K562 (cell line): ENCODE results near the gene SGTB. TPM values are rescaled to one million over a fixed set of nuclear protein-coding genes. Genes with fewer than 3 reads are reported as not detected.

Experiments
- CXXC5 ChIP-seq: fragments of 250-450 bp; sonication (Bioruptor Pico); IDR thresholded peaks from 2 replicates; pipeline ENCODE4 v1.8.0; 2022; ENCODE audit warnings: inconsistent platforms, mild to moderate bottlenecking, moderate library complexity
- DDX20 ChIP-seq: fragments of 450-650 bp; IDR thresholded peaks from 2 replicates; pipeline ENCODE4 v1.6.1; 2016; ENCODE audit warnings: missing genetic modification characterization, low read depth, mild to moderate bottlenecking, missing compliant biosample characterization, moderate library complexity
- EP400 ChIP-seq: fragments of 450-650 bp; IDR thresholded peaks from 2 replicates; pipeline ENCODE4 v1.6.1; 2017; ENCODE audit warnings: antibody characterized with exemption, mild to moderate bottlenecking, moderate library complexity
- TRIM24 ChIP-seq, 2 experiments: fragments of 450-650 bp; IDR thresholded peaks; 2 replicates each; pipeline ENCODE4 v1.6.1; 2016
- ZKSCAN8 ChIP-seq: fragments of 200-800 bp; sonication (Bioruptor generic); IDR thresholded peaks from 2 replicates; pipeline ENCODE4 v1.6.1; 2016; ENCODE audit warnings: missing genetic modification characterization, missing compliant biosample characterization
- ZNF23 ChIP-seq: fragments of 250-450 bp; sonication (Bioruptor Pico); IDR thresholded peaks from 2 replicates; pipeline ENCODE4 v1.4.0; 2020; ENCODE audit warnings: mild to moderate bottlenecking
- ZNF253 ChIP-seq: fragments of 250-450 bp; sonication (Bioruptor Pico); conservative IDR thresholded peaks from 2 replicates; pipeline ENCODE4 v1.6.1; 2021; ENCODE audit warnings: mild to moderate bottlenecking
- ZNF347 ChIP-seq: fragments of 450-650 bp; formaldehyde crosslinking; IDR thresholded peaks from 2 replicates; pipeline ENCODE4 v1.4.0; 2020; ENCODE audit warnings: low read depth, mild to moderate bottlenecking, moderate library complexity
- polyA plus RNA-seq, 8 experiments: library from polyadenylated mRNA; depleted of rRNA in 4 of 8; stranded (reverse) in 5 of 8; unstranded in 3 of 8; fragments of >200 nt; fragmentation: Nextera tagmentation in 2 of 8; fragmentation: Illumina TruSeq in 1 of 8; extraction: Ambion mirVana in 2 of 8; extraction: Trizol in 1 of 8; gene quantifications; 2 replicates each; pipeline versions ENCODE4 v1.2.1 to v1.2.3, GENCODE V29; 2011 to 2014; ENCODE audit warnings: inconsistent platforms in 1 of 8, missing spikeins in 1 of 8
- total RNA-seq, 7 experiments: library from RNA; depleted of rRNA in 6 of 7; stranded (reverse); fragments of >200 nt in 6 of 7; fragmentation: Illumina TruSeq in 2 of 7; extraction: Trizol in 2 of 7; gene quantifications; 2 replicates each; pipeline versions ENCODE4 v1.2.1 to v1.2.3, GENCODE V29; 2011 to 2021; ENCODE audit warnings: low replicate concordance in 1 of 7
- TF ChIP-seq, protein P1 (sequence below): fragments of 250-450 bp; sonication (Bioruptor Pico); IDR thresholded peaks from 2 replicates; pipeline ENCODE4 v1.8.0; 2021; ENCODE audit warnings: mild to moderate bottlenecking, moderate library complexity
- TF ChIP-seq, protein P2 (sequence below): fragments of 450-650 bp; IDR thresholded peaks from 2 replicates; pipeline ENCODE4 v1.6.1; 2014; ENCODE audit warnings: low read depth, mild to moderate bottlenecking, moderate library complexity, borderline replicate concordance
- TF ChIP-seq, protein P3 (sequence below): fragments of 200-800 bp; sonication (Bioruptor generic); IDR thresholded peaks from 2 replicates; pipeline ENCODE4 v1.6.1; 2017; ENCODE audit warnings: missing genetic modification characterization, missing compliant biosample characterization
- TF ChIP-seq, protein P4 (sequence below): fragments of 250-450 bp; sonication (Bioruptor Pico); IDR thresholded peaks from 2 replicates; pipeline ENCODE4 v1.8.0; 2022; ENCODE audit warnings: inconsistent platforms, mild to moderate bottlenecking, moderate library complexity, borderline replicate concordance
- TF ChIP-seq, protein P5 (sequence below): fragments of 250-450 bp; sonication (Bioruptor Pico); IDR thresholded peaks from 2 replicates; pipeline ENCODE4 v1.9.0; 2021; ENCODE audit warnings: mild to moderate bottlenecking, inconsistent platforms
- TF ChIP-seq, protein P6 (sequence below): fragments of 450-650 bp; IDR thresholded peaks from 2 replicates; pipeline ENCODE4 v1.6.1; 2016; ENCODE audit warnings: borderline replicate concordance

Gene SGTB
- total and polyA plus RNA-seq, 9 of the 15 experiments (the other 6 are each of a cell fraction or from before 2014, with no cell fraction given), result 1.3 to 8.4 (median 4.8) TPM

DNA sequence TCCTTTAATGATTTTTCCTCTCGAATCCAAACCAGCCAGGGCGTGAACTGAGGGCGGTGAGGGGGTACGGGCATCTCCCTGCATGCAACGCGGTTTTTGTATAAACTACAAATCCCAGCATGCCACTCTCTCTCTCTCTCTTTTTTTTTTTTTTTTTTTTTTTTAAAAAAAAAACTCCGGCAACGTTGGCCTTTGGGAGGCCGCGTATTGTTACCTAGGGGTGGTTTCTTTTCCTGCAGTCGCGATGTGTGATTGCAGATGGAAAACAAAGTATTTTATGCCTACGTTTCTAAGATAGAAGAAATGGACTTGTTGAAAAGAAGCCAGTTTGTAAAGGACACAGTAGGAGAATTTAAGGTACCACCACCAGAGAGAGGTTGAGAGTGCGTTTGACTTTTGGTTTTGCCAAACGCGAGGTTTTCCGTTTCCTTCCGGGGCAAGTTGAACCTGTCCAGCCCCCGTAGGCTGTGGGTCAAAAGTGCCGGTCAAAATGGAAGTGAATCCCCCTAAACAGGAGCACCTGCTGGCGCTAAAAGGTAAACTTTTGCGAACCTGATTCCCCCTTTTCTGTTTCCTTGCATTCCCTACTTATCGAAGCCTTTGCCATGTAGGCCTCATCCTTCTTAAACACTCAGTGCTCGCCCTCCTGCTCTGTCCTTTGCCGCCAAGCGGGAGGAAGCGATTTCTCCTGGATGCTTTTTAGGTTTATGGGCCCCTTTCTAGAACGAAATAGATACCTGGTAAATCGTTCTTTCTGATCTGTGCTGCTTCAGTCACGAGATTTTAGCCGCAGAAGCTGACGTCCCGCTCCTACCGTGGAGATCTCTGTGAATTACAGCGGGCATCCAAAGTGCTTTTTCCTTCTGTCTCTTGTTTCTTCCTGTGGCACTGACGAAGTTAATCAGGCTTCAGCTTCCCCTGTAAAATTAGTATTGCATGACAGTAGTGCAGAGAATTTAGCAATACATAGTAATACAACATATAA, 97.0 kb downstream of the SGTB start, which contains the start of the genes SHLD3 and TRAPPC13 (continued):
- TF ChIP-seq ZNF23 (CRISPR knock-in tag), result no peak
- peak; percentile 61; the same call in 1 of the 2 replicates for TF ChIP-seq CXXC5 (CRISPR knock-in tag)
- TF ChIP-seq, protein P1, sequence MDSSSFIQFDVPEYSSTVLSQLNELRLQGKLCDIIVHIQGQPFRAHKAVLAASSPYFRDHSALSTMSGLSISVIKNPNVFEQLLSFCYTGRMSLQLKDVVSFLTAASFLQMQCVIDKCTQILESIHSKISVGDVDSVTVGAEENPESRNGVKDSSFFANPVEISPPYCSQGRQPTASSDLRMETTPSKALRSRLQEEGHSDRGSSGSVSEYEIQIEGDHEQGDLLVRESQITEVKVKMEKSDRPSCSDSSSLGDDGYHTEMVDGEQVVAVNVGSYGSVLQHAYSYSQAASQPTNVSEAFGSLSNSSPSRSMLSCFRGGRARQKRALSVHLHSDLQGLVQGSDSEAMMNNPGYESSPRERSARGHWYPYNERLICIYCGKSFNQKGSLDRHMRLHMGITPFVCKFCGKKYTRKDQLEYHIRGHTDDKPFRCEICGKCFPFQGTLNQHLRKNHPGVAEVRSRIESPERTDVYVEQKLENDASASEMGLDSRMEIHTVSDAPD, result no peak
- no peak for TF ChIP-seq TRIM24 (IDR thresholded peaks at IDR 0.05)
- TF ChIP-seq ZNF347 (CRISPR knock-in tag), result no peak
- TF ChIP-seq, protein P2, sequence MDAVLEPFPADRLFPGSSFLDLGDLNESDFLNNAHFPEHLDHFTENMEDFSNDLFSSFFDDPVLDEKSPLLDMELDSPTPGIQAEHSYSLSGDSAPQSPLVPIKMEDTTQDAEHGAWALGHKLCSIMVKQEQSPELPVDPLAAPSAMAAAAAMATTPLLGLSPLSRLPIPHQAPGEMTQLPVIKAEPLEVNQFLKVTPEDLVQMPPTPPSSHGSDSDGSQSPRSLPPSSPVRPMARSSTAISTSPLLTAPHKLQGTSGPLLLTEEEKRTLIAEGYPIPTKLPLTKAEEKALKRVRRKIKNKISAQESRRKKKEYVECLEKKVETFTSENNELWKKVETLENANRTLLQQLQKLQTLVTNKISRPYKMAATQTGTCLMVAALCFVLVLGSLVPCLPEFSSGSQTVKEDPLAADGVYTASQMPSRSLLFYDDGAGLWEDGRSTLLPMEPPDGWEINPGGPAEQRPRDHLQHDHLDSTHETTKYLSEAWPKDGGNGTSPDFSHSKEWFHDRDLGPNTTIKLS, result peak; percentile 59; the same call in 1 of the 2 replicates
- peak; percentile 67; the same call in 1 of the 2 replicates for TF ChIP-seq ZKSCAN8 (CRISPR knock-in tag)
- TF ChIP-seq, protein P3, sequence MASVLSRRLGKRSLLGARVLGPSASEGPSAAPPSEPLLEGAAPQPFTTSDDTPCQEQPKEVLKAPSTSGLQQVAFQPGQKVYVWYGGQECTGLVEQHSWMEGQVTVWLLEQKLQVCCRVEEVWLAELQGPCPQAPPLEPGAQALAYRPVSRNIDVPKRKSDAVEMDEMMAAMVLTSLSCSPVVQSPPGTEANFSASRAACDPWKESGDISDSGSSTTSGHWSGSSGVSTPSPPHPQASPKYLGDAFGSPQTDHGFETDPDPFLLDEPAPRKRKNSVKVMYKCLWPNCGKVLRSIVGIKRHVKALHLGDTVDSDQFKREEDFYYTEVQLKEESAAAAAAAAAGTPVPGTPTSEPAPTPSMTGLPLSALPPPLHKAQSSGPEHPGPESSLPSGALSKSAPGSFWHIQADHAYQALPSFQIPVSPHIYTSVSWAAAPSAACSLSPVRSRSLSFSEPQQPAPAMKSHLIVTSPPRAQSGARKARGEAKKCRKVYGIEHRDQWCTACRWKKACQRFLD (CRISPR knock-in tag), result peak; percentile 97
- TF ChIP-seq, protein P4, sequence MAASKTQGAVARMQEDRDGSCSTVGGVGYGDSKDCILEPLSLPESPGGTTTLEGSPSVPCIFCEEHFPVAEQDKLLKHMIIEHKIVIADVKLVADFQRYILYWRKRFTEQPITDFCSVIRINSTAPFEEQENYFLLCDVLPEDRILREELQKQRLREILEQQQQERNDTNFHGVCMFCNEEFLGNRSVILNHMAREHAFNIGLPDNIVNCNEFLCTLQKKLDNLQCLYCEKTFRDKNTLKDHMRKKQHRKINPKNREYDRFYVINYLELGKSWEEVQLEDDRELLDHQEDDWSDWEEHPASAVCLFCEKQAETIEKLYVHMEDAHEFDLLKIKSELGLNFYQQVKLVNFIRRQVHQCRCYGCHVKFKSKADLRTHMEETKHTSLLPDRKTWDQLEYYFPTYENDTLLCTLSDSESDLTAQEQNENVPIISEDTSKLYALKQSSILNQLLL (CRISPR knock-in tag), result no peak
- TF ChIP-seq DDX20 (tag), result 0 out of 2 replicates have a peak, but pooled peaks have one; percentile 44
- TF ChIP-seq, protein P5, sequence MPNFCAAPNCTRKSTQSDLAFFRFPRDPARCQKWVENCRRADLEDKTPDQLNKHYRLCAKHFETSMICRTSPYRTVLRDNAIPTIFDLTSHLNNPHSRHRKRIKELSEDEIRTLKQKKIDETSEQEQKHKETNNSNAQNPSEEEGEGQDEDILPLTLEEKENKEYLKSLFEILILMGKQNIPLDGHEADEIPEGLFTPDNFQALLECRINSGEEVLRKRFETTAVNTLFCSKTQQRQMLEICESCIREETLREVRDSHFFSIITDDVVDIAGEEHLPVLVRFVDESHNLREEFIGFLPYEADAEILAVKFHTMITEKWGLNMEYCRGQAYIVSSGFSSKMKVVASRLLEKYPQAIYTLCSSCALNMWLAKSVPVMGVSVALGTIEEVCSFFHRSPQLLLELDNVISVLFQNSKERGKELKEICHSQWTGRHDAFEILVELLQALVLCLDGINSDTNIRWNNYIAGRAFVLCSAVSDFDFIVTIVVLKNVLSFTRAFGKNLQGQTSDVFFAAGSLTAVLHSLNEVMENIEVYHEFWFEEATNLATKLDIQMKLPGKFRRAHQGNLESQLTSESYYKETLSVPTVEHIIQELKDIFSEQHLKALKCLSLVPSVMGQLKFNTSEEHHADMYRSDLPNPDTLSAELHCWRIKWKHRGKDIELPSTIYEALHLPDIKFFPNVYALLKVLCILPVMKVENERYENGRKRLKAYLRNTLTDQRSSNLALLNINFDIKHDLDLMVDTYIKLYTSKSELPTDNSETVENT (CRISPR knock-in tag), result 0 out of 2 replicates have a peak, but pooled peaks have one; percentile 28
- TF ChIP-seq EP400, result peak; percentile 85
- TF ChIP-seq ZNF253 (CRISPR knock-in tag), result no peak
- TF ChIP-seq, protein P6, sequence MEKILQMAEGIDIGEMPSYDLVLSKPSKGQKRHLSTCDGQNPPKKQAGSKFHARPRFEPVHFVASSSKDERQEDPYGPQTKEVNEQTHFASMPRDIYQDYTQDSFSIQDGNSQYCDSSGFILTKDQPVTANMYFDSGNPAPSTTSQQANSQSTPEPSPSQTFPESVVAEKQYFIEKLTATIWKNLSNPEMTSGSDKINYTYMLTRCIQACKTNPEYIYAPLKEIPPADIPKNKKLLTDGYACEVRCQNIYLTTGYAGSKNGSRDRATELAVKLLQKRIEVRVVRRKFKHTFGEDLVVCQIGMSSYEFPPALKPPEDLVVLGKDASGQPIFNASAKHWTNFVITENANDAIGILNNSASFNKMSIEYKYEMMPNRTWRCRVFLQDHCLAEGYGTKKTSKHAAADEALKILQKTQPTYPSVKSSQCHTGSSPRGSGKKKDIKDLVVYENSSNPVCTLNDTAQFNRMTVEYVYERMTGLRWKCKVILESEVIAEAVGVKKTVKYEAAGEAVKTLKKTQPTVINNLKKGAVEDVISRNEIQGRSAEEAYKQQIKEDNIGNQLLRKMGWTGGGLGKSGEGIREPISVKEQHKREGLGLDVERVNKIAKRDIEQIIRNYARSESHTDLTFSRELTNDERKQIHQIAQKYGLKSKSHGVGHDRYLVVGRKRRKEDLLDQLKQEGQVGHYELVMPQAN, result peak; percentile 90
